ENCODE data around the gene MAD1L1.
"Not testable (repeated sequence)": the region's sequence is repeated elsewhere in the genome, so short reads cannot be mapped to it uniquely, and the experiment has no call there.

The MAD1L1 gene

GRCh38 chr7:2171855-2172254, 60.9 kb downstream of the MAD1L1 start:
- DNase-seq: no peak

GRCh38 chr7:2170576-2171521, 61.9 kb downstream of the MAD1L1 start:
- DNase-seq: no peak

DNA sequence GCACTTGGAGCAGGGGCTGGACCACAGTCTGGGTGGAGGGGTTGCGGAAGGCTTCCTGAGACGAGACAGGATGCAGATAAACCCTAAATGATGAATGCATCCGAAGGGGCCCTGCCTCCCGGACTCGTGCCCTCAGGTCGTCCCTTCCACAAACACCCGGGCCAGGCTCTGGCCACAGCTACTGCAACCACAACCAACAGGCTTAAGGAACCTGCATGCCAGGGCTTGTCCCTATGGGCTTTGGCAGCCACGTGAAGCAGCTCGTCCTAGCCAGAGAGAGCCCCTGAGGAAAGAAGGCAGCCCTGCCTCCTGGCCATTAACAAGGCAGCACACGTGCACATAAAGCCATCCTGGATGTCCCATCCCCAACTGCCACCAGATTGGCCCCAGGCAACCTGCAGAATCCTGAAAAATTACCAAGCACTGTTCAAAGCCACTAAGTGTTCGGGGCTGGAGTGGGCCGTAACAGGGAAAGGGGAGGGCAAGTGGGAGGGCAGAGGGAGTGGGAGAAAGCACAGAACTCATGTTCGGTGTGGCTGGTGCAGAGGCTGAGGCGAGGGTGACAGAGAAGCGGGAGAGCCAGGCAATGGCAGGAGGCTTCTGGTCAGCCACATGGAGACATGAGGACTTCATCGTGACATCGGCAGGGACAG, 62.7 kb downstream of the MAD1L1 start:
- no peak for DNase-seq

DNA sequence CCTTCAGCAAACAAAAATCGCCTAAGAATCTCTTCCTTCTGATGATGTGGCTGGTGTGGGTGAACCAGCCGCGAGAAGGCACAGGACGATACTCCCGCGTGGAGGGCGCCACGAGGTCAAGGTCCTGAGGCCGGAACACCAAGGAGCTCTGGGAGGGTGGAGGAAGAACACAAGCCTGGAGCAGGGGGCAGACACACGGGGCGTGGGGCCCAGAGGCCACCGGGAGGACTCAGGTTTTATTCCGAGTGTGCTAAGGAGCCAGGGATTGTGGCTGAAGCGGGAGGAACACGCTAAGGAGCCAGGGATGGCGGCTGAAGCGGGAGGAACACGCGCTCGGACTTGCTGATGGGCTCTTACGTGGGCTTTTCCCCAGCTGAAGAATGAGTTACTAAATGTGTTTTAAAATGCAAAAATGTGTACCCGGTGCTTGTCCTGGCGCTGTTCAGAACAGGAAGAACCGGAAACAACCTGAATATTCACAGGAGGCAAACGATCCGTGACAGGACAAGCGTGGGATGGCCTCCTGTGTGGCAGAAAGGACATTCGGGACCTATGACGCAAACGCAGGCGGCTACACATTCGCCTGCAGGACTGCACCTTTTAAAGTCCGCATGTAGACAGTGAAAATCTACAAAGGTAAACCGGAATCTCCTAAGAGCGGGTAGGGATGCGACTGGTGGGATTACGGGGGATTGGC, 64.0 kb downstream of the MAD1L1 start:
- DNase-seq: no peak

DNA sequence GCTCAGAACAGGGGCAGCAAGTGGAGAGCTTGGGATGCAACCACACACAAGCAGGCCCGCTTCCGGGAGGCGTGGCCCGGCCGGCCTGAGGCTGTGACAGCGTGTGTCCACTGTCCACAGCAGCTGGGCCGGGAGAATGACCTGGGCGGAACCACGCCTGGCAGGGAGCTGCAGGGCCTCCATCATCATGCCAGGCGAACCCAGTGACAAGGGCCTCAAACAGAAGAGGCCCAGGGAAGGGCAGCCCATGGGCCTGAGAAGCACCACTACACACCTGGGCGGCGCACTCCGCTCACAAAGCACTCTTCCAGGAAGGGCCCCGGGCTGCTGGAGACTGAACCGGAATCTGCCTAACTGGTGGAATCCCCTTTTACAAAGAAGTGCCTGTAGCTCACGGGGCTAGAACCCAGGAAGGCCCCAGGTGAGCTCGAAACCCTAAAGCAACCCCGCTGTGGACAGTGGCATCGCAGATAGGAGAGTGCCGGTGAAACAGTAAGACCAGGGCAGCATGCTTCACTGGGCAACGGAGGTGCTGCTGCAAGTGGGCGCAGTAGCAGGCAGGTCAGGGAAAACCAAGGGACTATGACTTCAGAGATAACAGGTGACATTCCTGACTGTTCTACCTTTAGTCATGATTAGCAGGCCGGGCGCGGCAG, 66.0 kb downstream of the MAD1L1 start:
- DNase-seq: no peak

GRCh38 chr7:2165610-2166594, 66.8 kb downstream of the MAD1L1 start:
- DNase-seq: no peak

DNA sequence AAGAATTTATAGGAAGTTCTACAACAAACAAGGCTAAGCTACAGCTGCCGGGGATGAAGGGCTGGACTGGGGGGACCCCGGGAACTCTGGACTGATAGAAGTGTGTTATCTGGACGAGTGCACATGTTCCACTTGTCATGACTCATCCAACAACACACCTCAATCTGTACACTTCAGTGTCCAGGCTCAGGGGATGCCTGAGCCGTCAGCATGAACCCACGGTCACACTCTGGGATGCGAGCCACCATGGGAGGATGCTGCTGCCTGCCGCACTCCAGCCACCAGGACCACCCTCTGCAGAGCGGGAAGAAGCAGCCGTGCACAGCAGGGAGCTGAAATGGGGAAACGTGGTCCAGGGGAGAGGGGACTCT, 67.5 kb downstream of the MAD1L1 start:
- no peak for DNase-seq

DNA sequence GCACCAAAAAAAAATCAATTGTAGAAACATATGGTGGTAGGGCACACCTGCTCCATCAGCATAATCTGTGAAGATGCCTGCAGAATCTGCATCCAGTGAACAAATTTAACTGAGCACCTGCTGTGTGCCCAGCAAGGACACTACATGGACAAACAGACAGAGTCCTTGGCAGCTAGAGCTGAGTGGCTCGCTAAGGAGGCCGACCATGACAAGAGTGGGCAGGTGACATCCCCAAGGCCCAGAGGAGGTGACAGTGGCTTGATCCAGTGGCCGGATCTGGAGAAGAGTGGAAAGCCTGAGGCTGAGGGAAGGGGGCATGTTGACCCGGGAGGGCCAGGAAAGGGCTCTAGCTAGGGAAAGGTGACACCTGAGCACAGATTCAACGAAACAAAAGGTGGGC, 68.1 kb downstream of the MAD1L1 start:
- no peak for DNase-seq

DNA sequence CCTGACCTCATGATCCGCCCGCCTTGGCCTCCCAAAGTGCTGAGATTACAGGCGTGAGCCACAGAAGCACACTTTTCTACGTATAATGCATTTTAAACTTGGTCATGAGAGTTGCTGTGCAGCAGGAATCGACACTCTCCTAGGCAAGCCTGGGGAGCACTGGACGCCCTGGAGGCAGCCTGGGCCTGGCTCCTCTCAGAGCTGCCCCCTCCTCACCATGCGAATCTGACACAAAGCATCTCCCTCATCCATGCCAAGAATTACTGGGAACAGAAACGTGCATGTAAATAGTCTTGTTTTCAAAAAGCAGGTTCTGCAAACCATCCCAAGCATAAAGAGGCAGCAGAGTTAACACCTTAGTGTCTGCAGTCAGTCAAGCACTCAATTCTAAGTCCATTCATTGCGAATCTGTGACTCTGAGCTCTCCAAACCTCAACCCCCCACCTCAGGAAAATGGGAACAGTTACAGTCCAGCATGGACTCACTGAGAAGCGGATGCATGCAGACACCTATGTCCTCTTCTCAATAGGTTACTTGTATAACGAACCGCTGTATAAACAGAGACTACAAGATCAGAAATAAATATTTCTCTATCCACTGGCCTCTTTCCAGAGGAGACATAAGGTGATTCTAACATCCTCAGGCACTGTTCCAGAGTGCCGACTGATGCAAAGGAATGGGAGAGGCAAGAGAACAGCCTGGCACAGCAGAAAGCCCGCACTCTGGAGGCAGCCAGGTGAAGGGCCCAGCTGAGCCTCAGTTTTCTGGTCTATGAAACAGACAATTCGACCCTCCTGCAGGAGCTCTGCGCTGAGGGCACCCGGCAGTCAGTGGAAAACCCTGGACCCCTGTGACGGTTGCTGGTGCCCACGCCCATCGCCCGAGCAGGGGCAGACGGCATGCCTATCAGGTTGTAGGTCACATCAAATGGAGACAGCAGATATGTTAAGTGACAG, 68.9 kb downstream of the MAD1L1 start:
- no peak for DNase-seq

- no peak for DNase-seq
These were observed 69.8 kb downstream of the MAD1L1 start for GRCh38 chr7:2162959-2163358.

GRCh38 chr7:2162004-2162902, 70.5 kb downstream of the MAD1L1 start:
- DNase-seq: not testable (repeated sequence)

- DNase-seq: no peak
These were observed 73.6 kb downstream of the MAD1L1 start for GRCh38 chr7:2159176-2159520.

DNA sequence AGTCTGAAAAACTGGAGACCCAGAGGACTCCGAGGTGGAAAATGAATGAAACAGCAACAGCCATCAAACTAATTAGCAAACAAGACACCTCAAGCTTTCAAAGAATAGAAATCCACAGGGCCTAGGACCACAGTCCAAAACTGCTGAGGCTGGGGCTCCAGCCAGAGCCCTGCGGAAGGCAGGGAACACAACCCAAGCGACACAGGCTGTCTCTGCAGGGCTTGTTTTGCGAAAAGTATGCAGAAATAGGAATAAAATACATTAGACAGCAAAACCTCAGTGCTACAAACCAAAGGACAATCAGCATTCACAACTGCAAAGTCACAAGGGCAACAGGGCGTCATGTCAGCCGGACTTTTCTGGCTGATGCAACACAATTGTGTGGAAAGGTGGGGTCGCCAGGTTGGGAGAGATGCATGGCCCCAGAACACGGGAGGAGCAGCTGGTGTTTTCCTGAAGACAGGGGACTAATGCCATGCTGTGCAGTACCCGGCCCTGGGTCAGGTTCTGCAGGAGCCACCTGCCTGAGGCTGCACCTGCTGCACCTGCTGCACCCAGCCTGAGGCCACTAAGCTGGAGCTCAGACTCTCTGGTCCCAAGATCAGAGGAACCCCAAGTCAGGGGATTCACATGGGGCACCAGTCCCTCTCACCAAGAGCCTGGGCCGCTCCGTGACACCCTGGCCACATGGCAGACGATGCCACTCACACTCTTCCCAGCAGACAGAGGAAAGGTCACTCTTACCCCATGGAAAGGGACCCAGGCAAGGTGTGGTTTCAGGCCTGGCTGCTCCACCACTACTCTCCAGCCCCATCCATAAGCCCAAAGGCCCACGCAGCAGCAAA, 74.2 kb downstream of the MAD1L1 start:
- no peak for DNase-seq

- no peak for DNase-seq
These were observed 75.1 kb downstream of the MAD1L1 start for GRCh38 chr7:2157473-2158279.

GRCh38 chr7:2156756-2157472, 75.8 kb downstream of the MAD1L1 start:
- no peak for DNase-seq

- DNase-seq: no peak
These were observed 77.9 kb downstream of the MAD1L1 start for GRCh38 chr7:2154831-2155230.

- DNase-seq: no peak
These were observed 78.6 kb downstream of the MAD1L1 start for GRCh38 chr7:2154121-2154520.

Measured in activated CD4-positive, alpha-beta T cell treated with anti-CD3 and anti-CD28 coated beads, Interleukin-10, Interleukin-2, amounts not matched to agents 100 ng/mL and 50 ng/mL, durations not matched to agents 16 hours and 8 hours (primary cell).